GM12878 (cell line): Measurements from ENCODE around the gene SLC22A31. TPM values are rescaled to one million over a fixed set of nuclear protein-coding genes. Genes with fewer than 3 reads are reported as not detected.
A peak's percentile ranks its signal among the peaks of the same experiment; 100 is the strongest.

Source experiments
- ATAC-seq: fragments of 200-7000 bp; cut with Tn5 transposase; 3 replicates; pipeline ENCODE4 v1.9.1; 2020; ENCODE audit warnings: mild to moderate bottlenecking, moderate library complexity
- BruUV-seq: library from RNA; stranded (reverse); fragments of 400-500 nt; replicated peaks from 2 replicates; lab custom pipeline; 2021; lab: Mats Ljungman, UMichigan
- CTCF ChIA-PET: fragments of 300-600 bp; sonication (Branson Sonifier 250); formaldehyde crosslinking; extraction: SDS; loops from one replicate; lab custom pipeline; 2021; ENCODE audit warnings: inconsistent platforms; lab: Yijun Ruan, JAX
- POLR2A ChIA-PET: fragments of 350-600 bp; formaldehyde crosslinking; extraction: SDS; loops from one replicate; lab custom pipeline; 2021; ENCODE audit warnings: inconsistent platforms; lab: Charles Lee
- RAD21 ChIA-PET: fragments of 300-600 bp; sonication (Branson Sonifier 250); formaldehyde crosslinking; loops from one replicate; lab custom pipeline; 2023; ENCODE audit warnings: antibody characterized with exemption; ENCODE audit not compliant: unreplicated experiment; lab: Charles Lee
- SMC1A ChIA-PET: fragments of 300-600 bp; sonication (Branson Sonifier 250); formaldehyde crosslinking; loops from one replicate; lab custom pipeline; 2023; ENCODE audit not compliant: unreplicated experiment, uncharacterized antibody; lab: Charles Lee
- DNase-seq: peaks from one replicate; pipeline ENCODE4 v3.0.0-alpha.2; 2011; ENCODE audit warnings: low read depth, low spot score
- FAIRE-seq: peaks from 3 replicates; lab custom pipeline; 2011; peaks lifted over from hg19 to GRCh38; lab: Jason Lieb, UNC
- H2AFZ ChIP-seq: 2 replicates; pipeline ENCODE4 v1.6.0; 2011; ENCODE audit warnings: low read depth, low read length, control low read depth; ENCODE audit not compliant: control insufficient read depth
- H3K27ac ChIP-seq: 2 replicates; pipeline ENCODE4 v1.5.1; 2011; ENCODE audit warnings: control low read depth; ENCODE audit not compliant: control insufficient read depth, insufficient read depth
- H3K27me3 ChIP-seq, 2 experiments: replicated peaks in 1 of 2; 2 replicates each; pipeline versions ENCODE4 v1.6.0 to v1.6.1; 2011; ENCODE audit warnings: low read length in 1 of 2; ENCODE audit not compliant: control insufficient read depth in 2 of 2, insufficient read depth in 2 of 2
- H3K36me3 ChIP-seq, 2 experiments: 2 replicates each; pipeline ENCODE4 v1.5.1; 2011; ENCODE audit warnings: low read length in 1 of 2; ENCODE audit not compliant: control insufficient read depth in 2 of 2, insufficient read depth in 2 of 2
- H3K4me1 ChIP-seq: 2 replicates; pipeline ENCODE4 v1.6.1; 2011; ENCODE audit warnings: mild to moderate bottlenecking, low read length, moderate library complexity, mixed read lengths; ENCODE audit not compliant: control insufficient read depth, insufficient read depth
- H3K4me2 ChIP-seq: 2 replicates; pipeline ENCODE4 v1.6.0; 2011; ENCODE audit warnings: control low read depth; ENCODE audit not compliant: control insufficient read depth, insufficient read depth
- H3K4me3 ChIP-seq: fragments of 200-600 bp; sonication (generic); 2 replicates; pipeline ENCODE4 v1.5.1; 2016
- H3K79me2 ChIP-seq: 2 replicates; pipeline ENCODE4 v1.6.0; 2011; ENCODE audit warnings: low read length; ENCODE audit not compliant: control insufficient read depth, insufficient read depth
- H3K9ac ChIP-seq: 2 replicates; pipeline ENCODE4 v1.8.0; 2011; ENCODE audit warnings: low read length, control low read depth, mixed read lengths; ENCODE audit not compliant: control insufficient read depth, insufficient read depth
- H3K9me3 ChIP-seq: replicated peaks from 3 replicates; pipeline ENCODE4 v1.5.1; 2011; ENCODE audit warnings: mild to moderate bottlenecking, low read length; ENCODE audit not compliant: control insufficient read depth, insufficient read depth
- H4K20me1 ChIP-seq: 2 replicates; pipeline ENCODE4 v1.6.0; 2011; ENCODE audit not compliant: control insufficient read depth, insufficient read depth
- BHLHE40 ChIP-seq, 2 experiments: fragments of 450-650 bp in 1 of 2; IDR thresholded peaks; 2 replicates each; pipeline ENCODE4 v1.6.1; 2011 to 2017; ENCODE audit warnings: low read depth in 2 of 2, borderline replicate concordance in 1 of 2, improper control_type of control experiment in 1 of 2, low read length in 1 of 2, mild to moderate bottlenecking in 1 of 2
- CHD4 ChIP-seq: fragments of 200-600 bp; sonication (generic); IDR thresholded peaks from 2 replicates; pipeline ENCODE4 v1.6.1; 2016; ENCODE audit warnings: mild to moderate bottlenecking
- HCFC1 ChIP-seq: fragments of 150-350 bp; IDR thresholded peaks from 2 replicates; pipeline ENCODE4 v1.6.1; 2014; ENCODE audit warnings: low read length
- NFIC ChIP-seq: IDR thresholded peaks from 2 replicates; pipeline ENCODE4 v1.6.1; 2012; ENCODE audit warnings: low read depth, mild to moderate bottlenecking, inconsistent platforms, low read length, moderate library complexity
- NR2F1 ChIP-seq: fragments of 450-650 bp; conservative IDR thresholded peaks from 2 replicates; pipeline ENCODE4 v1.6.1; 2017; ENCODE audit warnings: mild to moderate bottlenecking
- POLR2A ChIP-seq: IDR thresholded peaks from 2 replicates; pipeline ENCODE4 v1.6.1; 2011; ENCODE audit warnings: low read depth, mild to moderate bottlenecking, low read length
- POLR2AphosphoS2 ChIP-seq: IDR thresholded peaks from 2 replicates; pipeline ENCODE4 v1.6.1; 2011; ENCODE audit warnings: low read depth, mild to moderate bottlenecking, low read length, improper control_type of control experiment, moderate library complexity
- RCOR1 ChIP-seq: conservative IDR thresholded peaks from 2 replicates; pipeline ENCODE4 v1.6.1; 2012; ENCODE audit warnings: low read depth, low read length, improper control_type of control experiment
- ZNF217 ChIP-seq: fragments of 450-650 bp; IDR thresholded peaks from 2 replicates; pipeline ENCODE4 v1.6.1; 2017; ENCODE audit warnings: antibody characterized with exemption, mild to moderate bottlenecking
- WGBS: methylation state at CpG from one replicate; pipeline ENCODE4 v1.1.6; 2016; ENCODE audit warnings: low lambda C conversion rate; ENCODE audit not compliant: insufficient replicate concordance, insufficient coverage; ENCODE audit errors: missing lambda C conversion rate; 5-methylcytosine and 5-hydroxymethylcytosine counted together
- in situ Hi-C: fragments of 300-500 bp; cut with MboI; formaldehyde crosslinking; loops from 9 replicates; pipeline ENCODE4 v1.14.3; 2018; ENCODE audit warnings: mixed read lengths
- intact Hi-C: fragments of 100-400 bp; cut with micrococcal nuclease; formaldehyde crosslinking; loops from one replicate; pipeline ENCODE4 v1.14.2; 2022; ENCODE audit not compliant: unreplicated experiment
- polyA plus RNA-seq, 11 experiments: library from polyadenylated mRNA; depleted of rRNA in 4 of 11; unstranded in 6 of 11; stranded (reverse) in 5 of 11; fragments of >200 nt; fragmentation: Nextera tagmentation in 4 of 11; fragmentation: Illumina TruSeq in 1 of 11; extraction: Ambion mirVana in 4 of 11; extraction: Trizol in 1 of 11; gene quantifications; 1 replicate in 1 of 11; 2 replicates in 10 of 11; pipeline versions ENCODE4 v1.2.1 to v1.2.3, GENCODE V29; 2011 to 2016; ENCODE audit warnings: inconsistent platforms in 2 of 11, missing spikeins in 2 of 11, low read depth in 1 of 11
- total RNA-seq, 4 experiments: library from RNA; depleted of rRNA in 3 of 4; stranded (reverse); fragments of >200 nt in 3 of 4; fragmentation: Illumina TruSeq in 1 of 4; extraction: Trizol in 1 of 4; gene quantifications; 2 replicates each; pipeline versions ENCODE4 v1.2.1 to v1.2.3, GENCODE V29; 2013 to 2021
- TF ChIP-seq, protein P1 (sequence below): fragments of 450-650 bp; IDR thresholded peaks from 2 replicates; pipeline ENCODE4 v1.6.1; 2018; ENCODE audit warnings: borderline replicate concordance, mild to moderate bottlenecking; ENCODE audit not compliant: partially characterized antibody

Gene SLC22A31
- total and polyA plus RNA-seq, 10 of the 15 experiments (the other 5 are each of a cell fraction or from before 2014, with no cell fraction given), result 0.13 to 0.24 (median 0.23) TPM; not detected in 7

DNA sequence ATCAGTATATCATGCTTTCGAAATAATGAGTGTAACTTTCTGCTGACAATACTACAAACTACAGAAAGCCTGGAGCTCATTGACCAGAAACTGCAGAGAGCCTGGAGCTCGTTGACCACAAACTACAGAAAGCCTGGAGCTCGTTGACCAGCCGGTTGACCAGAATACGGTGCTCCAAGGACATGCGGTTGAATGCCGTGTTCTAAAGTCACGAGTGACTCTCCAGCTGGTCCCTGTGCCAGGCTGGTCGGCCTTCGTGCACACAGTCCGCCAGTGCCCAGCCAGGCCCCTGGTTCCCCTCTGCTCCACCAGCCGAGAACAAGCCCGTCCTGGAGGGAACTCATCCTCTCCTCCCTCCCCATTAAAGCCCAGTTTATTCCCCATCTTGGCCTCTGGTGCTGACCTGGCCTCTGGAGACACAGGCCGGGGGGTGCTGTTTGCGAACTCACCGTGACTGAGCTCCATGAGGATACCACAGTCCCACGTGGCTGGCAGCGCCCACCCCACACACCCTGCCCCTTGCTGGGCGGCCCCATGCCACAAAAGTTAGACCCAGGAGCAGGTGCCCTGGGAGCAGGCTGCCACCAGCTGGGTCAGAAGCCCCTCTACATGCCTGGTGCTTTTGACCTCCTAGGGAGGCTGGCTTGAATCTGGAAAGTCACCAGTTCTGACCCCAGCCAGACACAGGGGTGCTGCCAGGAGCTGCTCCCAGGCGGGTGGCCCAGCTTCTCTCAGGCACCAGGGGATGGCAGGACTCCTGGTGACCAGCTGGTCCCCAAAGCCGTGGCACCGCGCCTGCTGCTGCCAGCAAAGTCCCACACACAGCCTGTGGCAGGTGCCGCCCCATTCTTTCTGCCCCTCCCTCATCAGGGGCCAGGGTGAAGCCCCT lies 44.2 kb downstream of the SLC22A31 start:
- no peak; the same call in 1 of the 3 replicates for ATAC-seq
- ChIA-PET POLR2A (no interaction called here), RAD21 (interaction anchor here (0.9 kb wide), 1 partner anchor 58 kb away, joined by 3 read pairs; no protein-coding TSS in a partner anchor), CTCF (interaction anchor here (0.7 to 1.5 kb wide), 4 partner anchors 11 to 395 kb away, joined by 3 to 4 read pairs (median 4); no protein-coding TSS in a partner anchor), SMC1A (interaction anchor here (1.7 kb wide), 1 partner anchor 184 kb away, joined by 5 read pairs; no protein-coding TSS in a partner anchor)
- 57% methylated on average over 24 of the region's 24 CpGs for WGBS
- Histone ChIP-seq H3K36me3 (no peaks in the 10 kb centered on the region), H4K20me1 (no peaks in the 10 kb centered on the region), H3K9ac (no peak overlapping the region), H2AFZ (no peak overlapping the region), H3K4me3 (no peak overlapping the region), H3K4me1 (no peaks in the 10 kb centered on the region), H3K79me2 (no peaks in the 10 kb centered on the region), H3K27me3 (no peaks in the 10 kb centered on the region), H3K9me3 (no peaks in the 10 kb centered on the region; the same call in 2 of the 3 replicates), H3K27ac (no peak overlapping the region), H3K4me2 (no peak overlapping the region)
- BruUV-seq, result no TSS peak
- DNase-seq, result no peak
- in situ Hi-C loops (no loop called here), intact Hi-C loops (no loop called here)
- no peak for FAIRE-seq
- TF ChIP-seq HCFC1 (no peak), POLR2A (0 out of 2 replicates have a peak, but pooled peaks have one; percentile 6)

- ChIA-PET CTCF (interaction anchor here (1.1 to 1.5 kb wide), 2 partner anchors 12 to 61 kb away, joined by 3 to 4 read pairs; no protein-coding TSS in a partner anchor), POLR2A (no interaction called here), SMC1A (interaction anchor here (1.7 kb wide), 1 partner anchor 183 kb away, joined by 5 read pairs; no protein-coding TSS in a partner anchor), RAD21 (interaction anchor here (0.9 kb wide), 1 partner anchor 57 kb away, joined by 3 read pairs; no protein-coding TSS in a partner anchor)
- in situ Hi-C loops (no loop called here), intact Hi-C loops (no loop called here)
- Histone ChIP-seq H3K9ac (no peak overlapping the region), H4K20me1 (no peaks in the 10 kb centered on the region), H2AFZ (no peak overlapping the region), H3K79me2 (no peaks in the 10 kb centered on the region), H3K9me3 (no peaks in the 10 kb centered on the region; the same call in 2 of the 3 replicates), H3K27ac (no peak overlapping the region), H3K4me3 (no peak overlapping the region), H3K27me3 (no peaks in the 10 kb centered on the region), H3K4me1 (no peaks in the 10 kb centered on the region), H3K36me3 (peaks cover 0 to 2% of the 10 kb centered on the region in 2 experiments; a peak in 2 of 4 replicates), H3K4me2 (no peak overlapping the region)
- FAIRE-seq (no peak), ATAC-seq (peak; percentile 19), DNase-seq (no peak)
- TF ChIP-seq CHD4 (no peak), NR2F1 (no peak), NFIC (no peak), BHLHE40 (IDR thresholded peaks at IDR 0.05; ENCODE audit: borderline replicate concordance in 1 of 2, low read depth in 2 of 2, low read length in 1 of 2) (peak in 1 of 2 experiments; percentile 69; a peak in 2 of 4 replicates), POLR2AphosphoS2 (0 out of 2 replicates have a peak, but pooled peaks have one; percentile 24), RCOR1 (no peak), ZNF217 (no peak)
- TF ChIP-seq, protein P1, sequence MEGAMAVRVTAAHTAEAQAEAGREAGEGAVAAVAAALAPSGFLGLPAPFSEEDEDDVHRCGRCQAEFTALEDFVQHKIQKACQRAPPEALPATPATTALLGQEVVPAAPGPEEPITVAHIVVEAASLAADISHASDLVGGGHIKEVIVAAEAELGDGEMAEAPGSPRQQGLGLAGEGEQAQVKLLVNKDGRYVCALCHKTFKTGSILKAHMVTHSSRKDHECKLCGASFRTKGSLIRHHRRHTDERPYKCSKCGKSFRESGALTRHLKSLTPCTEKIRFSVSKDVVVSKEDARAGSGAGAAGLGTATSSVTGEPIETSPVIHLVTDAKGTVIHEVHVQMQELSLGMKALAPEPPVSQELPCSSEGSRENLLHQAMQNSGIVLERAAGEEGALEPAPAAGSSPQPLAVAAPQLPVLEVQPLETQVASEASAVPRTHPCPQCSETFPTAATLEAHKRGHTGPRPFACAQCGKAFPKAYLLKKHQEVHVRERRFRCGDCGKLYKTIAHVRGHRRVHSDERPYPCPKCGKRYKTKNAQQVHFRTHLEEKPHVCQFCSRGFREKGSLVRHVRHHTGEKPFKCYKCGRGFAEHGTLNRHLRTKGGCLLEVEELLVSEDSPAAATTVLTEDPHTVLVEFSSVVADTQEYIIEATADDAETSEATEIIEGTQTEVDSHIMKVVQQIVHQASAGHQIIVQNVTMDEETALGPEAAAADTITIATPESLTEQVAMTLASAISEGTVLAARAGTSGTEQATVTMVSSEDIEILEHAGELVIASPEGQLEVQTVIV, result no peak
- WGBS, result 17% methylated on average over 19 of the region's 19 CpGs
- no TSS peak for BruUV-seq
These were observed 45.1 kb downstream of the SLC22A31 start for GRCh38 chr16:89155184-89155679.
